Osteoblast (primary cell): ENCODE data around the gene SRRD. TPM values are rescaled to one million over a fixed set of nuclear protein-coding genes. Genes with fewer than 3 reads are reported as not detected.

Experiments
- DNase-seq: peaks from one replicate; pipeline ENCODE4 v3.0.0; 2011; ENCODE audit warnings: low spot score, mixed read lengths; ENCODE audit not compliant: insufficient read length; ENCODE audit errors: missing footprints
- H2AFZ ChIP-seq: 2 replicates; pipeline ENCODE4 v1.6.0; 2011; ENCODE audit warnings: mild to moderate bottlenecking, low read length
- H3K27ac ChIP-seq: 2 replicates; pipeline ENCODE4 v1.5.1; 2011; ENCODE audit warnings: mild to moderate bottlenecking, low read depth, low read length, moderate library complexity
- H3K27me3 ChIP-seq: 2 replicates; pipeline ENCODE4 v1.6.0; 2012; ENCODE audit warnings: mild to moderate bottlenecking, control low read depth, inconsistent platforms, low read length, moderate library complexity; ENCODE audit not compliant: insufficient read depth
- H3K36me3 ChIP-seq: 2 replicates; pipeline ENCODE4 v1.5.1; 2011; ENCODE audit warnings: mild to moderate bottlenecking, low read length, control low read depth, moderate library complexity; ENCODE audit not compliant: insufficient read depth
- H3K4me1 ChIP-seq: 2 replicates; pipeline ENCODE4 v1.5.1; 2011; ENCODE audit warnings: mild to moderate bottlenecking, low read length, control low read depth, moderate library complexity; ENCODE audit not compliant: insufficient read depth
- H3K4me2 ChIP-seq: 2 replicates; pipeline ENCODE4 v1.6.0; 2011; ENCODE audit warnings: mild to moderate bottlenecking, low read length; ENCODE audit not compliant: insufficient read depth
- H3K4me3 ChIP-seq: fragments of 200-600 bp; sonication (generic); 3 replicates; pipeline ENCODE4 v1.5.1; 2012; ENCODE audit warnings: mild to moderate bottlenecking, low read length, inconsistent platforms; ENCODE audit not compliant: insufficient read depth
- H3K79me2 ChIP-seq: 2 replicates; pipeline ENCODE4 v1.6.0; 2012; ENCODE audit warnings: mild to moderate bottlenecking, low read length, control low read depth, inconsistent platforms; ENCODE audit not compliant: insufficient read depth
- H3K9me3 ChIP-seq: 2 replicates; pipeline ENCODE4 v1.5.1; 2011; ENCODE audit warnings: low read depth, low read length, control low read depth
- H4K20me1 ChIP-seq: 2 replicates; pipeline ENCODE4 v1.6.0; 2012; ENCODE audit warnings: mild to moderate bottlenecking, low read length, control low read depth; ENCODE audit not compliant: insufficient read depth
- total RNA-seq: library from RNA; depleted of rRNA; stranded (reverse); fragments of >200 nt; gene quantifications from 2 replicates; pipeline ENCODE4 v1.2.3, GENCODE V29; 2012
- TF ChIP-seq, protein P1 (sequence below): IDR thresholded peaks from 2 replicates; pipeline ENCODE4 v1.5.1; 2011; ENCODE audit warnings: mild to moderate bottlenecking, low read depth, low read length, moderate library complexity; ENCODE audit errors: extremely low read depth

Gene SRRD
- total RNA-seq, 1 donor: 11.2 TPM

DNA sequence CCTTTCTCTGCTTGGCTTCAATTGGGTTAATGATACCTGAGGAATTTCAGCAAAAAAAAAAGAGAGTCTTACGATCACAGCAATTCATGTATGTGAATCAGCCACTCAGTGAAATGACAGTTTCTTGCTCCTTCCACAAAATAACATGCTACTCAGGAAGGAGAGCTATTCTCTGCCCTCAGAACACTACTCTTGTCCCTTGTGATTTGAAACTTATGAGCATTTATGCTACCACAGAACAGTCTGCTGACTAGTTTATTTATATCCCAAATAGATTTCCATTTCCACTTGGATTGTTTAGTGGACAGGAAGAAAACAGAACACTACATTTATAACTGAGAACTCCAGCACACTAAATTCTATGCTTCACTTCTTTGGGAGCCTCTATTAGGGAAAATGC lies 20.1 kb downstream of the SRRD start:
- Histone ChIP-seq H3K79me2 (peaks cover 9% of the 10 kb centered on the region), H3K4me3 (no peak overlapping the region), H3K36me3 (peaks cover 86% of the 10 kb centered on the region), H2AFZ (no peak overlapping the region), H3K27ac (no peak overlapping the region), H3K27me3 (no peaks in the 10 kb centered on the region), H4K20me1 (no peaks in the 10 kb centered on the region), H3K9me3 (no peaks in the 10 kb centered on the region), H3K4me2 (no peak overlapping the region), H3K4me1 (peaks cover 9% of the 10 kb centered on the region)
- DNase-seq: no peak
- TF ChIP-seq, protein P1, sequence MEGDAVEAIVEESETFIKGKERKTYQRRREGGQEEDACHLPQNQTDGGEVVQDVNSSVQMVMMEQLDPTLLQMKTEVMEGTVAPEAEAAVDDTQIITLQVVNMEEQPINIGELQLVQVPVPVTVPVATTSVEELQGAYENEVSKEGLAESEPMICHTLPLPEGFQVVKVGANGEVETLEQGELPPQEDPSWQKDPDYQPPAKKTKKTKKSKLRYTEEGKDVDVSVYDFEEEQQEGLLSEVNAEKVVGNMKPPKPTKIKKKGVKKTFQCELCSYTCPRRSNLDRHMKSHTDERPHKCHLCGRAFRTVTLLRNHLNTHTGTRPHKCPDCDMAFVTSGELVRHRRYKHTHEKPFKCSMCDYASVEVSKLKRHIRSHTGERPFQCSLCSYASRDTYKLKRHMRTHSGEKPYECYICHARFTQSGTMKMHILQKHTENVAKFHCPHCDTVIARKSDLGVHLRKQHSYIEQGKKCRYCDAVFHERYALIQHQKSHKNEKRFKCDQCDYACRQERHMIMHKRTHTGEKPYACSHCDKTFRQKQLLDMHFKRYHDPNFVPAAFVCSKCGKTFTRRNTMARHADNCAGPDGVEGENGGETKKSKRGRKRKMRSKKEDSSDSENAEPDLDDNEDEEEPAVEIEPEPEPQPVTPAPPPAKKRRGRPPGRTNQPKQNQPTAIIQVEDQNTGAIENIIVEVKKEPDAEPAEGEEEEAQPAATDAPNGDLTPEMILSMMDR: no peak

DNA sequence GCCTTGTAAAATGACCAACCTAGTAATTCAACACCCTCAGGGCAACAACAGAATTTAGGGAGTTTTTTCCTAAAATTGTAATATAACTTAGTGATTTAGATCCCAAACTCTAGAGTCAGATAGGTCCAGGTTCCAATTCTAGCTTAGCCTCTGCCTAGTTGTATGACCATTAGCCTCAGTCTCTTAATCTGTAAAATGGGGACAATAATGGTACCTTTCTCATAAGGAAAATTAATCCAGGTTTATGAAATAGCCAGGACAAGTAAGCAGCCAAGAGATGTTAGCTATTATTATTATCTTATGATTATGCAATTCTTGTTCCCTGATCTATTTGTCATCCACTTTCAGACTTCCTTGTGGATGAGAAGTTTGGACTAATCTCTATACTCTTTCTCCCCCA lies 24.5 kb downstream of the SRRD start:
- peaks cover 37% of the 10 kb centered on the region for H3K79me2 ChIP-seq
- peaks cover 67% of the 10 kb centered on the region for H3K36me3 ChIP-seq
- H3K27me3 ChIP-seq: no peaks in the 10 kb centered on the region
- no peaks in the 10 kb centered on the region for H4K20me1 ChIP-seq
- no peak overlapping the region for H3K27ac ChIP-seq
- DNase-seq: no peak
- H2AFZ ChIP-seq: no peak overlapping the region
- no peak overlapping the region for H3K4me2 ChIP-seq
- H3K4me3 ChIP-seq: no peak overlapping the region
- peaks cover 17% of the 10 kb centered on the region for H3K4me1 ChIP-seq
- TF ChIP-seq, protein P1: no peak
- no peaks in the 10 kb centered on the region for H3K9me3 ChIP-seq

DNA sequence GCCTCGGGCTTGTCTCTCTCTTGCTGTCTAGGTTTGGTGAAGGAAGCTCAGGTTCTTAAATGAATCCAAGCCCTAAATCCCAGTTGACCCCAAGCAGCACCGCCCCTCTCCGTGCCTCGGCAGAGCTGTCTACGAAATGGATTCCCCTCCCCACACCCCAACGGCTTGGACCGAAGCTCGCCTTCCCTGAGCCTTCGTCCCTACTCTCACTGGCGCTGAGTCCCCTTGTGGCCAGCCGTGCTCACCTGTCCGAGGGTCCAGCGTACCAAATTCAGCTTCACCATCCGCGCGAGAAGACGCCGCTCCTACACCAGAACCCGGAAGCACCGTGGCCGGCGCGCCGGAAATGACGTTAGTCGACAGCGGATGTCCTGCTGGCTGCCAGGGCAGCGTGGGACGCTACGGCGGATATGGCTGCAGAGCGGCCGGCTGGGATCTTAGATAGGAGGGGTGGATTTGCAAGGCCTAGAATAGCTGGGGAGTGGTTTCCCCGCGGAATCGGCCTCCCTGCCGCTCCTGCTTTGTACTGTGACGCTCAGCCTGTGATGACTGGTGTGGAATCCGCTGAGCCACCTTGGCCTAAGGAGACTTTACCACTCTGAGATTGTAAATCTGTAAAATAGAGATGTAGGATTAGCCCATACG lies 28.6 kb downstream of the SRRD start, which contains the start of gene TFIP11:
TFIP11 (minus strand) TSS at position 325 of the 645 bp plus-strand sequence. CDS start 2,201 bp downstream, outside the sequence.
- Histone ChIP-seq H3K27ac (peak within 1 kb of the TSS; percentile 86), H3K79me2 (peaks cover 43% of the 10 kb centered on the region), H3K4me3 (peak within 1 kb of the TSS; percentile 92), H3K9me3 (no peaks in the 10 kb centered on the region), H2AFZ (peak within 1 kb of the TSS; percentile 92), H3K4me2 (peak within 1 kb of the TSS; percentile 88), H3K27me3 (no peaks in the 10 kb centered on the region), H3K4me1 (peaks cover 24% of the 10 kb centered on the region), H3K36me3 (peaks cover 30% of the 10 kb centered on the region), H4K20me1 (no peaks in the 10 kb centered on the region)
- DNase-seq: peak; percentile 96
- TF ChIP-seq, protein P1: no peak

DNA sequence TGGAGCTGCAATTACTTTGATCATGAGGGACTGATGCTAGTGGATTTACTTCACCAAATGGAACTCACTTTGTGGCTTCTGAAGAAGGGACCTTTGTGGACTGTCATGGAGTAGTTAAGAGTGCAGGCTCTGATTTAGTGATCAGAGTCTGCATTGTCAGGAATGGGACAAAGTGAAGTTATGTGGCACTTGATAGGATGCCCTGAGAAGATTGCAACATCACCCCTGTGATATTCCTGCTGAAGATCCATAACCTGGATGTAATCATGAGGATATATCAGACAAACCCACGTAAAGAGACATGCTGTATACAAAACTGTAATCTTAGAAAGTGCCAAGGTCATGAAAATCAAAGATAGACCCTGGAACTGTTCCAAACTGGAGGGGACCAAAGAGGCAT lies 30.2 kb downstream of the SRRD start:
- Histone ChIP-seq H2AFZ (no peak overlapping the region), H3K9me3 (no peaks in the 10 kb centered on the region), H4K20me1 (no peaks in the 10 kb centered on the region), H3K27ac (no peak overlapping the region), H3K4me3 (no peak overlapping the region), H3K36me3 (peaks cover 17% of the 10 kb centered on the region), H3K79me2 (peaks cover 43% of the 10 kb centered on the region), H3K4me2 (peak overlapping the region; percentile 88), H3K4me1 (peaks cover 24% of the 10 kb centered on the region), H3K27me3 (no peaks in the 10 kb centered on the region)
- TF ChIP-seq, protein P1: no peak
- peak; percentile 54 for DNase-seq
